Measurements from ENCODE around the gene KBTBD2.
A peak's percentile ranks its signal among the peaks of the same experiment; 100 is the strongest.
"Not testable (repeated sequence)": the region's sequence is repeated elsewhere in the genome, so short reads cannot be mapped to it uniquely, and the experiment has no call there.

KBTBD2 gene

DNA sequence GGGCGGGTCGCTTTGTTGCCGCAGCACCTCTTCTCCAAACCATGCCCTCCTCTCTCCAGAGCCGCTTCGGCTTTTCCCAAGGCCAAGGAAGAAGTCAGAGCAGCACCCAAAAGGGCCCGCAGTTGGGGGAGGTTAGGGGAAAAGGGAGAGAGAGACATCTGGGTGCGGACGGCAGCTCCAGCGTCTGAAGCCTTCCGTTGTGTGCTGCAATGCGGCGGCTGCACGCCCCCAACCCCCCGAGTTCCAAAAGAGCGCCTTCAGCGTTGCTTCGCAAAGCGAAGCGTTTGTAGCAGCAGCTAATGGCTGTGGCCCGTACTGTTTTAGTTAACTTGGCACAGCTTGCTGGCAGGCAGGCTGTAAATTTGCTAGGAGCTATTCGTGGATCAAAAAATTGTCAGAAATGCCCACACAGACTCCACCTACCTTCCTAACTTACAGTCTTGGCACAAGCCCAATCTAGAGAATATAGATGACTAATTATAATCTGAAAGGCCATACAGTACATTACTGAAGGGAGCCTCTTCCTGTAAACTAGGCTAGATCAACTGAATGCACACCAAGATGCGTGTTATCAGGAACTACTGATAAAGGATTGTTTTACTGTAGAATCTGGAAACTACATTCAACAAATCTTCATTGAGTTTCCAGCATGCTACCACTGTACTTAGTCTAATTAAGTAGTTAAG is 1.1 kb upstream of the KBTBD2 start:
- peak; percentile 51 for DNase-seq

DNA sequence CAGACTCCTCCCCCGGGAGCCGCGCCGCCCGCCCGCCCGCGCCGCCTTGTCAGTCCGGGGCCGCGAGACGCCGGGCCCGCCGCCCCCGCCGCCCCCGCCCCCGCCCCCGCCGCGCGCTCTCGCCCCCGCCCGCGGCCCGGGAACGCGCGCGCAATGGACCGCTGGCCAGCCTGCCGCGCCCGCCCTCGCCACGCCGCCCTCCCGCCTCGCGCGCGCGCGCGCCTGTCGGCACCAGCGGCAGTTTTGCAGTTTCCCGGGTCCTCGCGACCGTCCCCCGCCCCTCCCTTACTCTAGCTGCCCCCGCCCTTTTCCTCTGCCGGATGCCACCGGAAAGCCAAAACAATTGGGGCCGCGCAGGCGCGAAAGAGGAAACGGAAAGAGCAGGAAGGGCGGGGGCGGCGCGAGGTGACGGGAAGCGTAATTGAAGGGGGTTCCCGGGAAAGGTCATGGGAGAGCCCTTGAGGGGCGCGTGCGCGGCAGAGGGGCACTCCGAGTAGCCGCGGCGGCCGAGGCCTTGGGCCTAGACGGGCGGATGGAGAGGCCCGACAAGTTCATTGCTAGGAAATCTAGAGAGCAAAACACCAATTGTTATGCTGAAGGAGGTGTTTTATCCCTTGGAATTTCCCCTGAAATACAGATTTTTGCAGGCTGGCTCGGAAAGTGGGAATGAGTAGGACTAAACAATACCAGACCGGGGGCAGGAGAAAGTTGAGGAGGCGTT is 400 bp upstream of the KBTBD2 start:
- DNase-seq = peak; percentile 88

DNA sequence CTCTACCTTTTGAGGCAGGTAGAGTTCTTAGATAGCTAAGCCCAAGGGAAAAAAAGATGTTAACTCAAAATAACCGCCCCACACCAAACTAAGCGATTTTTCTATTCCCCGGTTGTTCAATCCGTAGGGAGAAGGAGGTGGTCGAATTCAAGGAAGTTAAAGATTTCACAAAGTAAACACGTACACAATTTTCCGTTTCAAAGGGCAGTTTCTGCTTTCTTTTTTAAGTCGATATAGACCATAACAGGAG is 842 bp downstream of the KBTBD2 start:
- DNase-seq = no peak

DNA sequence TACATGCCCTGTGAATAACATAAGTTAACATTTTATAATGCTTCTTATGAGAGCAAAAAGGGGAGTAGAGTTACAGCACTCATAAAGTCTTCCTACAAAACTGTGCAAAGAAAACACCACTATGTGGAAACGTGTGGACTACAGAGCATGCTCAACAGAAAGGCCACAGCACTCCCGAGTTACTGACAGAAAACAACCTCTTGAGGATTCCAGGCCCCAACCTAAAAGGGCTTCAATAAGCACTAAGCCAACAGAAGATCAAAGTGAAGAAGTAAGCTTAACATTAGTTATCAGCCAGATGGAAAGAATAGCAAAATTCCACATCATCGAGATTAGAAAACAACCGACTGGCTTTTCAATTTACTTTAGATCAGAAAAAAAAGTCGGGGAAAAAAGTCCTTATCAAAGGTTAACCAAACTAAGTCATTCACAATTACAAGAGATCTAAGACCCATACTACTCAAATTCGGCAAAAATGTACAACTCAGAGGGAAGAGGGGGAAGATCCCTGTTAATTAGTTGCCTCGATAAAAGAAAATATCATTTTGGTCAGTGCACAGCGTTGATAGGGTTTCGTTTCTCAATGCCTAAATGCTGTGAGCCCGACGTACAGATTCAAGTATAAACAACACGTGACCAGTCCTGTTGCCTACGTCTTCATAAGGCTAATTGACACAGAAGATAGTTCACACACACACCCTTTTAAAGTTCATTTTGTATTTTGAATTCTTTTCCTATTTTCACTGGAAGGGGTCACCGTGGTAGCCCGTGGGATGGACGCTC is 1.4 kb downstream of the KBTBD2 start:
- DNase-seq = peak; percentile 37

DNA sequence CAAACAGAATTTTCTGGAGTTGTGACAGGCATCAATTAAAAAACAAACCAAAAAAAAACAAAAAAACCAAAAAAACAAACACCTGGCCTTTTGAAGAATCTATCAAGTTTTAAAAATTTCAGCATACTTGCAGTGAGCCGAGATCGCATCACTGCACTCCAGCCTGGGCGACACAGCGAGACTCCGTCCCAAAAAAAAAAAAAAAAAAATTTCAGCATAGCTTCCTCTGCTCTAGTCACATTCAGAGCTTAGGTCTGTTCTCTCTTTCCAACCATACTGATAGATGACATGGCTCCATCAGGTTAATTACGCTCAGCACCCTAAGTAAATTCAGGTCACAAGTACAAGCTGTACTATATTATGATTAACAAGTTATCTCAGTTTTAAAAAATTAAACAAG is 3.1 kb downstream of the KBTBD2 start:
- no peak for DNase-seq

DNA sequence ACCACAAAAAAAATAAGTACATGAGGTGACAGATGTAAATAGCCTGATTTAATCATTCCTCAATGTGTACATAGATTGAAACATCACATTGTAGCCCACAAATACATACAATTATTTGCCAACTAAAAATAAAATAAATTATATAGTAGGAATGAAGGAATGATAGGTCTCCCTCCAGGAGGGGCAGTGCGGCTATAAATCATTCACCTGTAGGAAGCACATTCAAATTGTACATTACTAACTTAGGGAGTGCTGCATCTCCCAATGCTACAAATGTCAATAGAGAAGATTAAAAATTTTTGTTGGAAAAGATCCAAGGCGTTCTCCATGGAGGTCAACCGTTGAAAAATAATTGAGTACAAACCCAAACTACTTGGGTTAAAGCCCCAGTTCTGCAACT is 4.2 kb downstream of the KBTBD2 start:
- no peak for DNase-seq

DNA sequence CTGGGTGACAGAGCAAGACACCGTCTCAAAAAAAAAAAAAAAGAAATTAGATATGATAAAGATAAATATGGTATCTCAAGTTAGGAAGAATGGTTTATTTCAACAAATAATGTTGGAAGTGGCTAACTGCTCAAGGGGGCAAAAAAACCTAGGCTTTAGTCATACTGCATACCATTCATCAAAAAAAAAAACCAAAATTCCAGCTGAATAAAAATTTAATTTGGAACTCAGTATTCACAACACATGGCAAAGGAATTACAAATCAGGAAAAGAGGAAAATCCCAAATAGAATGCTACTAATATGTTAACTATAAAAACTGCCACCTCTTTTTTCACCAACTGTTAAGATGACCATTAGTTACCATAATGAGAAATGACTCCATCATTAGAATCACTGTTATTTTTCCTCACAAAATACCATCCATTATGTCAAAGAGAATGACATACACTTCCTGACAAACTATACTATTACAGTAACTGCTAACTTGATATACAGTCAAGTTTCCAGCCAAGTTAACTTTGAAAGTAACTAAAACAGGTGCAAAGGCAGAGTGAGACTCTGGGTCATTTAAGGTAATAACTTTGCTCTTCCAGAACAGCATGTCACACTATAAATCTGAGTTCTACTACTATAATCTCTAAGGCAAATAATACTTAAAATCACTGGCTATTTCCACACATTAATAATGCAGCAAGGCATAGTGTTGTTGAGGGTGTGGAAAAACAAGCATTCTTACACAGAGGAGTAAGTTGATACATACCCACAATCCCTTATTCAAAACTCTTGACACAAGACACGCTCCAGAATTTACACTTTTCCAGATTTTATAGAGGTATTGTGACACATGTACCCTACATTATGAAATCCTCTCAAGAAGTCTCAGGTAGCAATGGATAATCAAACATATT is 10.2 kb downstream of the KBTBD2 start:
- DNase-seq = no peak

DNA sequence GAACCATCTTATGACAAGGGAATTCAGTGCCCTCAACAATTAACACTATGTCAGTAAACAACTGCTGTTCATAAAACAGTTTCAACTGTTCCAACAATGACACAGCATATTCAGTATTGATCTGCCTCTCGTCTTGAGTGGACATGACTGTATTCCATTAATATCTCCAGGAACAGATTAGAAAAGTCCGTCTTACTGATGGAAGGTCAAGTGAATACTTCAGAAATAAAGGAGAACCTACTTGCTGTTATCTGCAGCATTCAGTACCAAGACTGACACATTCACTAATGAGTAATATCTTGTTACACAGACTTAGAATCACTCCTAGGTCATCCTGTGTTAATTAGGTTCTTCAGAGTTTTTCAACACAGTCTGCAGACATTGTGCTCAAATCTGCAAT is 12.1 kb downstream of the KBTBD2 start:
- no peak for DNase-seq

DNA sequence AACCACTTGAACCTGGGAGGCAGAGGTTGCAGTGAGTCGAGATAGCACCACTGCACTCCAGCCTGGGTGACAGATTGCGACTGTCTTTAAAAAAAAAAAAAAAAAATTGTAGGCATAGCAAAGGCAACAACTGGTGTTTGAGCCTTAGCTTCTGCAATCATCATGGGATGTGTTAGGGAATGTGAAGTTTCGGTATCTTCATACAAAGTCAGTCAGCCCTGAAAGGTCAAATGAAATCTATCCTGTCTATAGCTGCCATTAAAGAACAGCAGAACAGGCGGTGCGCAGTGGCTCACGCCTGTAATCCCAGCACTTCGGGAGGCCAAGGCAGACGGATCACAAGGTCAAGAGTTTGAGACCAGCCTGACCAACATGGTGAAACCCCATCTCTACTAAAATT is 13.5 kb downstream of the KBTBD2 start:
- not testable (repeated sequence) for DNase-seq

DNA sequence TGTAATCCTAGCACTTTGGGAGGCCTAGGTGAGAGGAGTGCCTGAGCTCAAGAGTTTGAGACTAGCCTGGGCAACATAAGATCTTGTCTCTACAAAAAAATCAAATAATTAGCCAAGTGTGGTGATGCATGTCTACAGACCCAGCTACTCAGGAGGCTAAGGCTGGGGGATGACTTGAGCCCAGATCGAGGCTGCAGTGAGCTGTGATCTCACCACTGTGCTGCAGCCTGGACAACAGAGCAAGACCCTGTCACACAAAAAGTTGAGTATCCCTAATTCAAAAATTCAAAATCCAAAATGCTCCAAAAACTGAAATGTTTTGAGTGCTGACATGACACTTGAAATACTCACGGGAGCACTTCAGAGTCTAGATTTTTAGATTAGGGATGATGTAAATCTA is 19.1 kb downstream of the KBTBD2 start:
- no peak for DNase-seq

DNA sequence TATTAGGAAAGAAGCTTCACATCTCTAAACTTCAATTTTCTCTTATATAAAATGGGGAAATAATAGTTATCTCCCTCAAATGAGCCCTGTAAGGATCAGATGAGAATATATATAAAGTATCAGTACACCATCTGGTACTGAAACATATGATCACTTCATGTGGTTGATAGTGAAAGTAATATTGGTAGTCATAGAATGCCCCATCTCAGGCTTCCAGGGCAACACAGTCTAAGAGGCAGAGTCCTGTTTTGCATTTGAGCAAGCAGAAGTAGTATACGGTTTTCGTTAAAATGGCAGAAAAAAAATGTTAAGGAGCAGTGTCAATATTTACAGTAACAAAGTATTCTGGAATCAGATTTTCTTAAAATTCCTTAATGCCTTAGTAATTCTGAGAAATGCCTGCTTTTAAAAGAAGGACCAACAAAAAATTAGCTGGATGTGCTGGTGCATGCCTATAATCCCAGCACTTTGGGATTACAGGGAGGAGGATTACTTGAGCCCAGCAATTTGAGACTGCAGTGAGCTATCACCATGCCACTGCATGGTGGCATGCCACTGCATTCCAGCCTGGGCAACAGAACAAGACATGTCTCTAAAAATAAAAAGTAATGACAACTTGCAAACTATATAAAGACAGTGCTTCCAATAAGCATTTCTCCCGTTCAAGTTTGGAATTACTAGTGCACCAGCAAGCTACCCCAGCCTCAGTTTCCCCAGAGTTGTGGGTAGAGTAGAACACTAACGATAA is 19.8 kb downstream of the KBTBD2 start:
- no peak for DNase-seq

DNA sequence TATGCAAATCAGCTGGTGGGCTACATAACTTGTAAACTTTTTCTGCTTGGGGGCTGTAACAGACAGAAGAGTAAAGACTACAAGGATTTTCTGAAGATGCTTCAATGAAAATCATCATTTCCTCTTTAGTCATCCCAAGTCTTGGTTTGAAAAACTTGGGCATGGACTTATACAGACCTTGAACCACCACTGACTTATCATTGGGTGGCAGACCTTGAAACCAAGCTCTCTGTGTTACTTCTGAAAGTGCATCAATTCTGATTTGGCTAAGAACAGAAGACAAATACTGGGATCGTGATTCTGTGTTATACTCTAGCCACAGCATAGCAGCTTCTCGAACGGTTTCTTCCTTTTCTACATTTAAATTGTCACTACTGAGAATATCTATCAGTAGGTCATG is 21.3 kb downstream of the KBTBD2 start:
- DNase-seq = no peak

DNA sequence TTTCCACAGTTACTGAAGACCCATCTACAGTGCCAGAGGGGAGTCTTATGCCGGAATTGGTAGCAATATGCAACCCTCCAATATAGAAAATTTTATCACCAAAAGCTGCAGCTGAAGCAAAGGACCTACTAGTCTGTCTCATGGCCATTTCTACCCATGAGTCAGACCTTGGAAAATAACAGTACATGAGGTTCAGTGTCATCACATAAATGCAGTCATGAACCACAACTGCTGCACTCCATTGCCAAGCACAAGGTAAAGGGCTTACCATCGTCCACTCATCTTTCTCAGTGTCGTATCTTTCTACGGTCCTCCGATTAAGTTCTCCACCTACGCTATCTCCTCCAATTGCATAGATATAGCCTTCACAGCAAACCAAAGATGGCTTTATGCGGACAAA is 21.8 kb downstream of the KBTBD2 start:
- no peak for DNase-seq

DNA sequence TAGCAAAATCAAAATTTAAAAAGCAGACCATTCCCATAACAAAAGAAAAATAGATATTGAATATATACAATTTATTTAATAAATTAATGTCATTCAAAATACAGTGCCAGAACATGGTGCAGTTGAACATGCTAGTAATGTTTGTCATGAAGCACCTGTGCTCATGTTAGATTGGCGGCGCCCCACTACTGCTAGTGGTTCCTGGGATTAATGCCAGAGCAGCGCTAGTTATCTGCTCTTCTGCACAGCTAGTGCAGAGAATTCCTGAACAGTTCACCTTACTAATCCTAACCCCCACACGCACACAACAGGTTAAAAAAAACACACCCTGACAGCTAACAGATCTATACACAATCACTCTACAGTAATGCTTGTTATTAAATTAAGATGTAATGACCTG is 23.4 kb downstream of the KBTBD2 start:
- DNase-seq = no peak

DNA sequence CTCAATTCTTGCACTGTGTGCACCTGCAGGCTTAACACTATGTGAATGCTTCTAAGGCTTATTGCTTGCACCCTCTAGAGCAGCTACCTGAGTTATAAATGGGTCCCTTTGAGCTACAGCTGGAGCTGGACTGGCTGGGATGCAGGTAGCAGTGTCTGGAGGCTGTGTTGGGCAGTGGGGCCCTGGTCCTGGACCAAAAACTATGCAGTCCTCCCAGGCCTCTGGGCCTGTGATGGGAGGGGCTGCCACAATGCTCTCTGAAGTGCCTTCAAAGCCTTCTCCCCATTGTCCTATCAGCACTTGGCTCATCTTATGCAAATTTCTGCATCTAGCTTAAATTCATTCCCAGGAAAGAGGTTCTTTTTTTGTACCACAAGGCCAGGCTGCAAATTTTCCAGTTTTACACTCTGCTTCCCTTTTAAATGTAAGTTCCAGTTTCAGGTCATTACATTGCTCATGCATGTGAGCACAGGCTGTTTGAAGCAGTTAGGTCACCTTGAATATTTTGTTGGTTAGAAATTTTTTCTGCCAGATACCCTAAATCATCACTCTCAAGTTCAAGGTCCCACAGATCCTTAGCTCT is 26.0 kb downstream of the KBTBD2 start:
- no peak for DNase-seq

DNA sequence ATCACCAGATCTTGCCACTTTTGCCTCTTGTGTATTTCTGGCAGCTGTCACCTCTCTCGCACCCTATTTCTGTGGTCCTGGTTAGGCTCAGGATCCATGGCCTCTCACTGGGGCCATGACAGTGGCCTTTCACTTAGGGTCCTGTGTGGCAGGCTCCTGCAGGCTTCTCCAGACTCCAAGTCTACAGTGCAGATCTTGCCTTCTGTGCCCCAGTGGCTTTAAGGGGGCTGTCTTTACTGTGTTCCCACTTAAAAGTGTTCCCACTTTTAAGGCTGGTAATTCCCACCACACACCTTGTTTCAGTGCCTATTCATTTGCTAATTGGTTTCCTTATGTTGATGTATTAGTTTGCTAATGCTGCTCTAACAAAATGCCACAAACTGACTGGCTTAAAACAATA is 27.7 kb downstream of the KBTBD2 start:
- not testable (repeated sequence) for DNase-seq

DNA sequence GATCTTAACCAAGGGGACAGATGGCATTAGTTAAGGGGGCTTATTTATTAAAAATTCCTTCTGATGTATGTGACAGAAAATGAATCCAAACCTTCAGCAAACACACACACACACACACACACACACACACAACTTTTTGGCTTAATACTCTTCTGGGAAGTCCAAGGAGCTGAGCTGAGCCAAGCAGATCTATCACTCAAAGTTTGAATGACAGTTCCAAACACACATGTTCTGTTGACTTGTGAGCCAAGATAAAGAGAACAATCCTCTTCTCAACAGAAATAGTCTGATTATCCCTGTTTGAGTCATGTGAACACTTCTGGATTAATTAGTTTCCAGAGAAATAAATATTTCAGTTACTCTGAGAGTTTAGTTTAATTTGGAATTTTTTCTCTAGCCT is 31.5 kb downstream of the KBTBD2 start:
- DNase-seq = no peak

DNA sequence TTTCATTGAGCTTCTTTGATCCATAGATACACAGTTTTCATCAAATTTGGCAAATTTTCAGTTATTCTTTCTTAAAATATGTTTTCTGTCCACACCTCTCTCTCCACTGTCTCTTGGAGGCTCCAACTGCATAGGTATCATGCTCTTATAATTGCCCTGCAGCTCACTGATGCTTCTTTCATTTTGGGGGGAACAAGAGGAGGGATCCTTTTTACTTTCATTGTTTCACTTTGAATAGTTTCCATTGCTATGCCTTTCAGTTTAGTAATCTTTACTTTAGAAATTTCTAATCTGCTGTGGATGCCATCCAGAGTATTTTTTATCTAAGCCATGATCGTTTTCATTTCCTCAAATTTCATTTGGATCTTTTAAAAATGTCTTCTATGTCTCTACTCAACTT is 32.9 kb downstream of the KBTBD2 start:
- DNase-seq = no peak

DNA sequence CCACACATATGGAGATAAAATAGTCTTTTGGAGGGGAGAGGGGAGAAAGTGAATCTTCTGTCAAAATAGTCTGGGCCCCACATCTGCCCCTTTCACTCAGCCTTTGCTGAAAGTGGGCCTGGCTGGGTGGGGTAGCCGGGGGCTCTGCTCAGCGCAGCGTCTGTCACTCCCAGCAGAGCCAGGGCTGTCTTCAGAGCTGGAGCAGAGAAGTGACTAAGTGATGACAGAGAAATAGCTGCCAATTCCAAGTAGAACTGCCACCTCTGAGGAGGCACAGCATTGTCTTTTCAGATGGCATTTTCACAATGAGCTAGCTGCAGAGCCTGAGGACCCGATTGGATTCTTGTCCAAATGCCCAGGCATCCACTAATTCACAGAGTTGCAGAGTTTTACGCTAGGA is 34.5 kb downstream of the KBTBD2 start:
- DNase-seq = not testable (repeated sequence)

DNA sequence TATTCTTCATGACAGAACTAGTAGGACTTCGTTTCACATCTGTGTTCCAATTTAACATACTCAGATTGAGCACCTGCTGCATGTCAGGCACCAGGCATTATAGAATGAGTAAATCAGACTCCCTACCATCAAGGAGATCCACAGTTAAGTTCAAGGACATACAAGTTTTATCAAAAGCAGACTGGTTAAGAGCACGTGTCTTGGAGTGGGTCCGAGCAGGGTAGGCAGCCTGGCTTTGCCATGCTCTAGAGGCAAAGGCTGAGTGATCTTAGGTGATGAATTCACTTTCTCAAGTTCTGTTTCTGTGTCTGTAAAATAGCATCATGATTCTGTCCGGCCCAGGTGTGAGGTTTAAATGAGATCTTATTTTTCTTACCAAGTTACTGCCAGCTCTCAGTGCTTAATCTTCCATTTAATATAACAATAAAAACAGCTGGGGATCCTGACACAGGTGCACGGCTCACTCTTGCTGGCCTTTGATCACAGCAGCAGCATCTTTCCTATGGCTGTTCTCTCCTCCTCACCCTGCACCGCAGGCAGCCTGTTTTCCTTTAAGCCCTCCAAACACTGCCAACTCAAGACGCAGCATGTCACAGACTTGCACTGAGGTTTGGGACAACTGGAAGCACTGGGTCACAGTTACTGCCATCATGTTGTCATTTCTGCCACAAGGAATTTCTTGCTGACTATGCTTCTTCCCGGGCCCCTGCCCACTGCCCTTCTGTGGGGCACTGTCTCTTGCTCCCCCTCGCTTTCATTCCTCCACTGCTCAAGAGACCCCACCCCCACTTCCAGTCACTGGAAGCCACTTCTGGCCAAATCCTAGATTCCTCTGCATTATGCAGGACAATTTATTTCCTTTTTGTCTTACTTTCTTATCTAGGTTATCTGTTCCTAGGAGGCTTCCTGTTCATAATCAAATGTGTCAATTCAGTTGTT is 35.5 kb downstream of the KBTBD2 start:
- not testable (repeated sequence) for DNase-seq

DNA sequence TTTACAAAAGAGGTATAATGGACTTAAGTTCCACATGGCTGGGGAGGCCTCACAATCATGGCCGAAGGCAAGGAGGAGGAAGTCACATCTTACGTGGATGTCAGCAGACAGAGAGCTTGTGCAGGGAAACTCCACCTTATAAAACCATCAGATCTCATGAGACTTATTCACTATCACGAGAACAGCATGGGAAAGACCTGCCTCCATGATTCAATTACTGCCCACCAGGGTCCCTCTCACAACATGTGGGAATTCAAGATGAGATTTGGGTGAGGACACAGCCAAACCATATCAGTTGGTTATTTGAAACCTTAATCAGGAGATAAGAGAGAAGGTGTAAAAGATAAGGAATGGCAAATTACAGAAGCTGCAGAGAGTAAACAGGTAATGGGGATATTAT is 40.9 kb downstream of the KBTBD2 start:
- DNase-seq = not testable (repeated sequence)

All from NCI-H526 treated with DMSO at 0.1 percent for 48 hours (cell line).